ENCODE results near the gene LRRC36. TPM values are rescaled to one million over a fixed set of nuclear protein-coding genes. Genes with fewer than 3 reads are reported as not detected.

The LRRC36 gene
- total RNA-seq, 2 experiments from 2014 or later = 0.81 to 0.90 TPM

GRCh38 chr16:67407788-67408452 is 81.3 kb downstream of the LRRC36 start:
- Mint-ChIP-seq H3K9me3 (no peaks in the 10 kb centered on the region), H3K27ac (no peak overlapping the region), H3K27me3 (peaks cover 3% of the 10 kb centered on the region), H3K36me3 (ENCODE audit: low read depth) (no peaks in the 10 kb centered on the region), H3K4me1 (ENCODE audit: low read depth) (no peaks in the 10 kb centered on the region), H3K4me3 (no peak overlapping the region)
- CTCF ChIA-PET = interaction anchor here (1.1 to 1.8 kb wide), 4 partner anchors 8 to 61 kb away, joined by 3 to 8 read pairs (median 4); no protein-coding TSS in a partner anchor
- DNase-seq = no peak
- POLR2A ChIA-PET = interaction anchor here (1.4 kb wide), 1 partner anchor 23 kb away, joined by 3 read pairs; the partner anchor contains the start of gene HSD11B2
- no peak for ATAC-seq
- TF ChIP-seq CTCF (IDR thresholded peaks at IDR 0.05) = no peak
- intact Hi-C loops (cut with micrococcal nuclease) = no loop called here

GRCh38 chr16:67409631-67410030 is 83.0 kb downstream of the LRRC36 start:
- Mint-ChIP-seq H3K27ac (no peak overlapping the region), H3K27me3 (peaks cover 9% of the 10 kb centered on the region), H3K36me3 (ENCODE audit: low read depth) (no peaks in the 10 kb centered on the region), H3K9me3 (no peaks in the 10 kb centered on the region), H3K4me3 (no peak overlapping the region), H3K4me1 (ENCODE audit: low read depth) (no peaks in the 10 kb centered on the region)
- DNase-seq (no peak), ATAC-seq (no peak)
- no peak for TF ChIP-seq CTCF (IDR thresholded peaks at IDR 0.05)
- POLR2A ChIA-PET = no interaction called here
- CTCF ChIA-PET = interaction anchor here (1.5 kb wide), 1 partner anchor 14 kb away, joined by 4 read pairs; no protein-coding TSS in a partner anchor
- intact Hi-C loops (cut with micrococcal nuclease) = no loop called here

GRCh38 chr16:67411339-67411738 is 84.7 kb downstream of the LRRC36 start:
- no peak overlapping the region for H3K4me3 Mint-ChIP-seq
- TF ChIP-seq CTCF (IDR thresholded peaks at IDR 0.05) = no peak
- intact Hi-C loops (cut with micrococcal nuclease) = no loop called here
- no peaks in the 10 kb centered on the region for H3K9me3 Mint-ChIP-seq
- DNase-seq (no peak), ATAC-seq (no peak)
- POLR2A ChIA-PET = no interaction called here
- H3K4me1 Mint-ChIP-seq (ENCODE audit: low read depth) = peaks cover 2% of the 10 kb centered on the region
- CTCF ChIA-PET = interaction anchor here (4.2 kb wide), 1 partner anchor 17 kb away, joined by 22 read pairs; no protein-coding TSS in a partner anchor
- H3K27ac Mint-ChIP-seq = no peak overlapping the region
- no peaks in the 10 kb centered on the region for H3K36me3 Mint-ChIP-seq (ENCODE audit: low read depth)
- H3K27me3 Mint-ChIP-seq = peaks cover 13% of the 10 kb centered on the region

- no peak overlapping the region for H3K27ac Mint-ChIP-seq
- intact Hi-C loops (cut with micrococcal nuclease) = no loop called here
- no peak overlapping the region for H3K4me3 Mint-ChIP-seq
- peaks cover 5% of the 10 kb centered on the region for H3K4me1 Mint-ChIP-seq (ENCODE audit: low read depth)
- H3K9me3 Mint-ChIP-seq = no peaks in the 10 kb centered on the region
- peaks cover 19% of the 10 kb centered on the region for H3K27me3 Mint-ChIP-seq
- DNase-seq = no peak
- no peak for TF ChIP-seq CTCF (IDR thresholded peaks at IDR 0.05)
- POLR2A ChIA-PET = interaction anchor here (0.6 to 0.8 kb wide), 3 partner anchors 18 to 130 kb away, joined by 3 read pairs; no protein-coding TSS in a partner anchor
- H3K36me3 Mint-ChIP-seq (ENCODE audit: low read depth) = no peaks in the 10 kb centered on the region
- ATAC-seq = no peak
- CTCF ChIA-PET = interaction anchor here (0.8 to 4.2 kb wide), 4 partner anchors 10 to 86 kb away, joined by 3 to 22 read pairs (median 4); partner anchors contain the start of genes KCTD19 and LRRC36
Measured at GRCh38 chr16:67412294-67412693, 85.7 kb downstream of the LRRC36 start.

All from activated CD8-positive, alpha-beta T cell treated with anti-CD3 and anti-CD28 coated beads for 36 hours (primary cell).